ENCODE data around the gene TRPV2.

GRCh38 chr17:16428098-16428882, 12.9 kb downstream of the TRPV2 start:
- TF ChIP-seq POLR2A (IDR thresholded peaks at IDR 0.05; ENCODE audit: low read depth, low read length) (no peak), TAF1 (IDR thresholded peaks at IDR 0.05; ENCODE audit: borderline replicate concordance, low read depth, low read length) (no peak)
